Stimulated activated CD4-positive, alpha-beta T cell treated with anti-CD3 and anti-CD28 coated beads, Interleukin-4, amount 100 ng/mL, for 4 hours (primary cell): ENCODE measurements around the gene LRRC61.

ENCODE experiments used
- DNase-seq, 2 experiments: peaks; one replicate each; pipeline ENCODE4 v3.0.0-alpha.2; 2020

LRRC61 gene

GRCh38 chr7:150332852-150333635, 9.9 kb downstream of the LRRC61 start:
- DNase-seq, result no peak

- no peak for DNase-seq
Measured at GRCh38 chr7:150333659-150334058, 10.5 kb downstream of the LRRC61 start.

GRCh38 chr7:150334108-150334507, 11.0 kb downstream of the LRRC61 start:
- no peak for DNase-seq

GRCh38 chr7:150335108-150335773, 12.1 kb downstream of the LRRC61 start:
- no peak for DNase-seq

- DNase-seq, result no peak
Measured at GRCh38 chr7:150335774-150336112, 12.6 kb downstream of the LRRC61 start.

- DNase-seq, result no peak
Measured at GRCh38 chr7:150336746-150337145, 13.6 kb downstream of the LRRC61 start.

GRCh38 chr7:150337179-150337578, 14.0 kb downstream of the LRRC61 start:
- DNase-seq, result no peak

- no peak for DNase-seq
Measured at GRCh38 chr7:150337659-150338081, 14.5 kb downstream of the LRRC61 start.

GRCh38 chr7:150338166-150338829, 15.1 kb downstream of the LRRC61 start:
- no peak for DNase-seq

- DNase-seq, result no peak
Measured at GRCh38 chr7:150339409-150339809, 16.3 kb downstream of the LRRC61 start.

- DNase-seq, result no peak
Measured at GRCh38 chr7:150340024-150340749, 17.0 kb downstream of the LRRC61 start.

- DNase-seq, result no peak
Measured at GRCh38 chr7:150340875-150341262, 17.7 kb downstream of the LRRC61 start.

GRCh38 chr7:150341263-150342120, 18.3 kb downstream of the LRRC61 start, which contains the start of gene RARRES2:
RARRES2 (minus strand) TSS chr7:150341629; CDS start chr7:150340609, 1,020 bp downstream.
- DNase-seq, result no peak

GRCh38 chr7:150342121-150342408, 18.9 kb downstream of the LRRC61 start:
- no peak for DNase-seq

GRCh38 chr7:150343225-150343624, 20.1 kb downstream of the LRRC61 start:
- no peak for DNase-seq

- no peak for DNase-seq
Measured at GRCh38 chr7:150344299-150344698, 21.1 kb downstream of the LRRC61 start.

GRCh38 chr7:150345012-150345411, 21.9 kb downstream of the LRRC61 start:
- no peak for DNase-seq

GRCh38 chr7:150346922-150347321, 23.8 kb downstream of the LRRC61 start:
- no peak for DNase-seq

- no peak for DNase-seq
Measured at GRCh38 chr7:150351587-150352194, 28.5 kb downstream of the LRRC61 start.

- DNase-seq, result no peak
Measured at GRCh38 chr7:150355666-150356059, 32.5 kb downstream of the LRRC61 start.

GRCh38 chr7:150356265-150356897, 33.2 kb downstream of the LRRC61 start:
- DNase-seq, result no peak
